ENCODE results near the gene SPDEF.

SPDEF gene

DNA sequence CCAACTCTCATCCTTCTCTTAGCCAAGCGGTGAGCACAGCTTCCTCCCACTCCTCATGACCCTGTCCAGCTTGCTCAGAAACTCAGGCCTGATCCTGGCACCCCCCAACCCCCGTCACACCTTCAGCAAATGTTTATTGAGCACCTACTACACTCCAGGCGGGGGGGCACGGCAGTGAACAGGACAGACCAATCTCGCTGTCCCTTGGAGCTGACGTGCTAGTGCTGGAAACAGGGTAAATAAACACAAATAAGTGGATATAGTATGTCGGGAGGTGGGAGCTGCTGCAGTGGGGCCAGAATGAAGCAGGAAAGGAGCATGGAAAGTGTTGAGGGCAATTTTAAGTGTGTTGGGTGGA lies 7.4 kb upstream of the SPDEF start:
- DNase-seq (ENCODE audit: low read depth) = no peak

DNA sequence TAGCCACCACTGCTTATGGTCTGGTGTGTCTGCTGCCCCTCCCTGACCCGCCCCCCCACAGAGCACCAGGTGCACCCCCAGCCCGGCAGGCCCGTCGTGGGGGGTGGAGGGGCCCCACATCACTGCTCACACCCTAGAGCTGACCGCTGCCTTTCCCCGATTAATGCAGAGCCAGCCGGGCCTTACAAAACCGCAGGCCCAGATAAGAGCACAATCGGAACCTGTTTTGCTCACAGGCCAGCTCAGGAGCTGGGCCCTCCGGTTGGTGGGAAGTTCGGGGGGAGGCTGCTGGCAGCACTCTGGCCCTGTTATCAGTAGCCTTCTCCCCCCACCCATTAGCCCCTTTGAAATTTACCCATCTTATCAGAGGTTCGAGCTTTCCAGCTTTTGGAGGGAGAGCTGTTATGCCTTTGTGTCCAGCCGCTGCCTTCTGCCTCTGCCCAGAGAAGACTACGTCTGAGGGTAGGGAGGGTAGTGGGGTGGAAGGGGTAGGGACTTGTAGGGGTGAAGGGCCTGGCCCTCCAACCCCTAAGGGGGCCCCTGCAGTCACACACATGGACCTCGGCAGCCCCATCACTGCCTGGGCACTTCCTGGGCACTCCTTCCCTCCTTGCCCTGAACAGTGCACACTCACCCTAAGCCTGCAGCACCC lies 6.9 kb upstream of the SPDEF start:
- DNase-seq (ENCODE audit: low read depth) = no peak

DNA sequence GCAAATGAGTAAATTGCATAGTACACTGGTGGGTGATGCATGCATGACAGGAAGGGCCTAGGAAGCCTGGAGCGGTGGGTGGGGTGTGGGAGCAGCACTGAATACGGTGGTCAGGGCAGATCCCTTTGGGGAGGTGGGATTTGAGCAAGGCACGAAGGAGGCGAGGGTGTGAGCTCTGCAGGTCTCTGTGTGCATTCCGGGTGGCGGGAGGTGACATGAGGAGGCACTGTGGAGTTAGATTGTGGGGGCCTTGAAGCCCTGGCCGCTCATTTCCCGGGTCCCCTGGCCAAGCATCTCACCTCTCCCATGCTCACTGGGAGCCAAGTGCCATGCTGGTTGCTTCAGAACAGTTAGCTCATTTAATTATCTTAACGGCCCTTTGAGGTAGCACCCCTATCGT lies 6.2 kb upstream of the SPDEF start:
- DNase-seq (ENCODE audit: low read depth) = no peak

DNA sequence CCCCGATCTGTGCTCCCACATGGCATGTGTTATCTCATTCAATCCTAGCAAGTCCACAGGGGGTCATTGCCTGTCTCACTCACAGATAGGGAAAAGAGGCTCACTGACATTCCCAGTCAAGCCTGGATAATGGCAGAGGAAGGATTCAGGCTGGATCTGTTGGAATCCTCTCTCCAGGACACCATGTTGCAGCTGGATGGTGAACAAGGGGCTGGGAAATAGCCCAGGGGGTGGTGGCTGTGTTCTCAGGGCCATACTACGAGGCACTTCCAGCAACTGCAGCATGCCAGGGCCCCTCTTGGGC lies 5.0 kb upstream of the SPDEF start:
- DNase-seq (ENCODE audit: low read depth) = no peak

DNA sequence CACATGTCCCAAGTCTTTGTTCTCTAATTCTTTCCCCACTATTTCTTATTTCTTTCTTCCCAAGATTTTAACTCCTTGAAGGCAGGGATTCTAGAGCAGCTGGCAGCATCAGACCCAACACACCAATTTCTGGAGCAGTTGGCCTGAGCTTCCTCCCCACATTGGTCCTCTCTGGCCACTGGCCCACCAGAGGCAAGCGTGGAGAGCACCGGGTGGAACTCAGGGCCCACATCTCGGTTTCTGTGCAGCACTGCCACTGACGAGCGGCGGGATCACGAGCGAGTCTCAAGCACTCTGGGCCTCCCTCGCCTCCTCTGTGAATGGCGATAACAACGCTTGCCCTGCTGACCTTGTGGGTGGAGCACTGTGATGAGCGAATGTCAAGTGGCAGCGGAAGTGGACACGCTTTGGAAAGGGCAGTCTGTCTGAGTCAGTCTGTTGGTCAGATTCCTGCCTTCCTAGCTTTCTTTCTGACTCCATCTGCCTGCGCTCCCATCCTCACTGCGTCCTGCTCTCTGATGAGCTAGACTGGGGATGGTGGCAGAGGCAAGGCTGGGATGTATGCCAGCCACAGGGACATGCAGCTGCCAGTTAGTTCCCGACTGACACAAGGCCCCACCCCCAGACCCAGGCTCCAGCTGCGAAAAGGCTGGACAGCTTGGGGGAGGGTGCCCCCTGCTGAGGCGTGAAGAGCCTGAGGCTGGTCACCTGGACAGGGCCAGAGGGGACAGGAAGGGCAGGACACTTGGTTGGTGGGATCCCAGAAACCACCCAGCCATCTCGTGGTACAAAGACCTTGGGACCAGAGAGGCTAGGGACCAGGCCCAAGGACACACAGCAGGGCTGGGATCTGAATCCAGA lies 4.5 kb upstream of the SPDEF start:
- no peak for DNase-seq (ENCODE audit: low read depth)

DNA sequence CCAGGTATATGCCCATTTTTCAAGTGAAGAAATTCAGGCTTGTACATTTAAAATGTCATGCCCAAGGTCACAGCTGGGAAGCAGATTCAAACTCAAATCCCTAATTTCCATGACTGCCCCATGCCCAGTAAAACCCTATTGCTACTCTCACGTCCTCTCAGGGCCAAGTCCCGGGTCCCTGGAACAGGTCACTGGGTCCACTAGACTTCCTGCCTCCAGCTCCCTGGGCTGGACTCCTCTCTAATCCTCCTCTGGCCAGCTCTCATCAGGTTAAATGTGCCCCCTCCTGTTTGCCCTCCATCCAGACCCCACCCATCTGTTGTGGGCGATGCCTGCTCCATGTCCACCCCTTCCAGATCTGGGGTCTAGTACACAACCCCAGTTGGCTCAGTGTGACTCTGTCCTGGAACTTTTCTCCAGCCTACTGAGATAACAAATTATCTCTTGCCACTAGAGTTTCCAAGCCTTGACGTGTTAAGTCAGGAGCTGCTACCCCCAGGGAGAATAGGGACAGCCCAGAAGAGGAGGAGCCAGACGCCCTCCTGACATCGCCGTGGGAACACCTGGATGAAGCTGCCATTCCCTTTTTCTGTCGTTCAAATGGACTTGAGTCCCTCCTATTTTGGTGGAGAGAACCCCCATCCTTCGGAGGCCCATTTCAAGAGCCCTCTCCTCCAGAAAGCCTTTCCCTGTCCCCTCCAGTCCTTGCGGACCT lies 3.7 kb upstream of the SPDEF start:
- DNase-seq (ENCODE audit: low read depth) = no peak

DNA sequence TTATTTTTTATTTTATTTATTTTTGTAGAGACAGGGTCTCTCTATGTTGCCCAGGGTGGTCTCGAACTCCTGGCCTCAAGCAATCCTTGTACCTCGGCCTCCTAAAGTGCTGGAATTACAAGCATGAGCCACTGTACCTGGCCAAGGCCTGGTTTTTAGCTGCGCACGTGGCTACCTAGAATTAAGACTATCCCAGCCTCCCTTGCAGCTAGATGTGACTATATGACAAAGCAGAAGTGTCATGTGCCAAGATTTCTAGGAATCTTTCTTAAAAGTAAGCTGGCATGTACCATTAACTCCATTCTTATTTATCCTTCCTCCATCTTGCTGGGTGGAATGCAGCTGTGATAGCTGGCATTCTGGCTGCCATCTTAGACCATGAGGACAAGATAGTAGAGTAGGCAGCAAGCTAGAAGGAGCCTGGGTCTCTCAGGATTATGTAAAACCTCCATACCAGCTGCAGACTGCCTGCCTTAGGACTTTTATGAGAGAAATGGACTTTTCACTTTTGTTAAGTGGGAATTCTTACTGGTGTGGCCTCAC lies 2.1 kb upstream of the SPDEF start:
- no peak for DNase-seq (ENCODE audit: low read depth)

DNA sequence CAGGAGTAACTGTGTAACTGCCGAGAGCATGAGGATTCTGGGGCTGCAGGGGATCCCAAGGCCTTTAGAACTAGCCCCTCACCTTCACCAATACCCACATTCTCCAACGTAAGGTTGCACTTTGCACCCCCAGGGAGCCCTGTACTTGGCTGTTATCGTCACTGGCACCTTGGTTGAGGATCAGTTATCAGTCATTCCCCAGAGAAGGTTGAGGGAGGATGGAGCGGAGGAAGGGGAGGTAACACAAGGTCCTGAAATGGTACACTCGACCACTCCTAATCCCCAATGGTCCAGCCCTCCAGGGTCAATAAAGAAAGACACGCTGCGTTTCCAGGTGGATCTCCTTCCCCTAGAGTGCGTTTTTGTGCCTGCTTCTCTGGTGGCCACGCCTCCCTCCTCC lies 1.1 kb upstream of the SPDEF start:
- DNase-seq (ENCODE audit: low read depth) = no peak

DNA sequence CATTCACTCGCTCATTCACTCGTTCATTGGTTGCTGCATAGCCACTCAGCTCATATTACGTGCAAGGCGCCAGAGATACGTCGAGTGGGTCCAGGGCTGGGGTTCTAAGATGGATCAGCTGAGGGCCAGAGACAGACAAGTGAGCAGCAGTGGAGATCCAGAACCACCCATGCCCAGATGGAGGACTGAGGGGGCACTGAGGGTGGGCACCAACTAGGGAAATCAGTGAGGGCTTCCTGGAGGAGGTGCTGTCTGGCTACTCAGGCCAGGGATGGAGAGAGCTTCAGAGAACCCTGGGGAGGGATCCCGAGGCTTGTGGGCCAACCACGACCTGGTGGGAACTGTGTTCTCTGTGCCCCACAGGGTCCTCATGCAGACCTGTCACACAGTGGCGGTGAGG lies 364 bp upstream of the SPDEF start:
- no peak for DNase-seq (ENCODE audit: low read depth)

DNA sequence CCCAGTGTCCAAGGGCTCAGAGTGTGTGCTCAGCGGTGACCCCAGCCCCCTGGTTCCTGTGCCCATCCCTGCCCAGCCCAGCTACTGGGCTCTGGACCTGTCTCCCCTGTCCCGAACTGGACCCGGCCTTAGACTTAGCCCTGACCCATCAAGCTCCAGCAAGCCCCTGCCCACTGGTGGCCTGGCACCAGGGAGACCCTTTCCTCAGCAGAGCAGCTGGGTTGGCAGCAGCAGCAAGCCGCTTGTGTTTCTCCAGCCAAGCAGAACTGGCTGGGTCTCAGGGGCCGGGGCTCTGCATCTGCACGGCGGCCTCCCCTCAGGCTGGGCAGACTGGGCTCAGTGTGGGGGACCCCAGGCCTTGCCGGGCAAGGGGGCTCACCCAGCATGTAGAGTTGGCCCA lies 801 bp downstream of the SPDEF start:
- no peak for DNase-seq (ENCODE audit: low read depth)

DNA sequence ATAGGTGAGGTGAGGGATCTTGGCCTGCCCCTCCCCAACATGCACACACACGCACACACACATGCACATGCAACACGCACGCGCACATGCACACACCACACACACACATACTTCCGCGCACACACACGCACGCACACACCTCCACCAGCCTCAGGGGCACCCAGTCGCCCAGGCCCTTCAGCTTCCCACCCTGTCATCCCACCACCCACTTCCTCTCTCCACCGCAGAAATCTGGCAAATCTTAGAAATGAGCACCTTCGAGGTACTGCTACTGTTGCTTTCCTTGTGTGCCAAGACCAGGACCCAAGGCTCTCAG lies 1.2 kb downstream of the SPDEF start:
- no peak for DNase-seq (ENCODE audit: low read depth)

DNA sequence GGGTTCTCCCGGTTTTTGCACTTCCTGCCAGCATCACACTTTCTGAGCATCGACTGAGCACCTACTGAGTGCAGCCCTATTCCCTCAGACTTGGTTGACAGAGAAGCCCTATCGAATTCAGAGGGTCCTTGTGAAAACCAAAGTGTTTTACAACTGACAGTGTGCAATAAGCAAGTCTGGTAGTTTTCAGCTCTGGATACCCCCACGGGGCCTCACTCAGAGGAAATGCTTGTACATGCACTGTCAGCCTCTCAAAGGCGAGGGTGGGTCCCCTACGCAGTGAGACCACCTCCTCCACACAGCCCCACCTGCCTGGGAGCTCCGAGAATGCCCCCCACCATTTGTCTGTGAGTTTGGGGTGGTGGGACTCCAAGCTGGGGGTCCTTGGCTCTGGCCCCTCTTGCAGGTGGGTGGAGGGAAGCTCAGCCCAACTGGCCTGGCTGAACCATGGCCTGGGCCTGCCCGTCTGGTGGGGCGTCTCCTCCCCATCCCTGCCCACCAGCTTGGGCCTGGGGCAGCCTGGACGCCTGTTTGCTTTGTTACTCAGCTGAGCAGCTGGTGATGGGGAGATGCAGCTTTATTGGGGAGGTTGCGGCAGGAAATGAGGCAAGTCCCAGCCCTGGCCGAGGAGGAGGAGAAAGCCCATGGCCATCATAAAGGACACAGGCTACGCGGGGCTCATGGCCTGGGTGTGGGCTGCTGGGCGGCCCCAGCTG lies 1.7 kb downstream of the SPDEF start:
- no peak for DNase-seq (ENCODE audit: low read depth)

DNA sequence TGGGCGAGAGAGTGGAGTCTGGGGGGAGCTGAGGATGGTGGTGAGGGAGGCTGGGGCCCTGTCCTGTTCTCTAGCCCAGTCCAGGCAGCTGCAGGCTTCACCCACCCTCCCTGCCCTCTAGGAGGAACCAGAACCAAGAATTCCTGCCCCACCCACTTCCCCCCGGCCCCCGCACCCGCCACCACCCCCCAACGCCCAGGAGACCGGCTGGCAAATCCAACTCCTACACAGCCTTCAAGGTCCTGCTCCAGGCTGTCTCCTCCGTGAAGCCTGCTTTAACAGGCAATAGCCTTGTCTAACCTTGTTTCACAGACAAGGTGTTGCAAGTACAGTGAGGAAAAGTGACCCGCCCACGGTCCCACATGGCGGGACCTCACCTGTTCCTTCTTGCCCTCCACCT lies 2.4 kb downstream of the SPDEF start:
- DNase-seq (ENCODE audit: low read depth) = no peak

DNA sequence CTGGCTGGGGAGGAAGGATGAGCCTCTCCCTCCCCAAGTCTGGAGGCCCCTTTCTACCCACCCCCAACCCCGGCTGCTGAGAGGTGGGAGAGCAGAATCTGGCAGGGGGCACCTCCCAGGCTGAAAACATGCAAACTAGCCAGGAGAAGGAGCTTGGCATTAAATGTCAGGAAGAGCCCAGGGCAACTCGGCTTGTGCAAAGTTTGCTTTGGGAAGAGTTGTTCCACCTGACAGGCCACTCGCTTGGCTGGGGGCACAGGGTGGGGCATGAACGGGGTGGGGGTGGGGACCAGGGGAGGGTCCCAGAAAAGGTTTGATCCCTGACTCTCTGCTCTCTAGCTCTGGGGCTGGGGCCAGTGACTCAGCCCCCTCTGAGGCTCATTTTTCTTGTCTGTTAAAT lies 3.0 kb downstream of the SPDEF start:
- no peak for DNase-seq (ENCODE audit: low read depth)

DNA sequence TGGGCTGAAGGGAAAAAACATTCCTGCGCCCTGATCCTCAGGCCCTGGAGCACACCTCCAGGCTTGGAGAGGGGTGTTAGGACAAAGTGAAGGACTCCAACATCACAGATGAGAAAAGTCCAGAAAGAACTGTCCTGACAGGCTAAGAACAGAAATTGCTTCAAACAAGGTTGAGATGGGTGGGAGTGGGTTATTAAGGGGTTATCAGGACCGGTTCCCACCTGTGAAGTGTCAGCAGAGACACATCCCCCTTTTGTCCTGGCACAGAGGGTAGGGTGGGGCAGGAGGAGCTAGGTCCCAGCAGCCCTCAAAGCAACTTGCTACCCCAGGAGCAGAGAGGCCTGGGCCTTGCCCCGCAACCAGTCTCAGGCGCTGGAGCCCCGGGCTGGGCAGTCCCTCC lies 3.5 kb downstream of the SPDEF start:
- DNase-seq (ENCODE audit: low read depth) = no peak

DNA sequence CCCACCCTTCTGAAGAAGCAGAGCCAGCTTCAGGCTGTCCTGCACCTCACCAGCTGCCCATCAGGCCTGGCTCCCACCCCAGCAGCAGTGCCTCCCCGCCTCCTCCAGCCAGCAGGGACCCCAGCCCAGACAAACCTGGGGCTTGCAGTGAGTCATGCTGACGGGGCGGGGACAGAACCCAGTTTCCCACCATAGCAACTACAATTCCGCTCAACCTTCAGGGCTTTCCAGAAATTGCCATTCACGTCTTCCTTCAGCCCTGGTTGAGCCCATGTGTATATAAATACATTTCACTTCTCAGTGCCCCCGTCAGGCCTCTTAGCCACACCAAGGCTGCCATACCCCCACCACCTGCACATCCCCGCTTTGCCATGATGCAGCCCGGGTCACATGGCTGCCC lies 4.4 kb downstream of the SPDEF start:
- DNase-seq (ENCODE audit: low read depth) = no peak

DNA sequence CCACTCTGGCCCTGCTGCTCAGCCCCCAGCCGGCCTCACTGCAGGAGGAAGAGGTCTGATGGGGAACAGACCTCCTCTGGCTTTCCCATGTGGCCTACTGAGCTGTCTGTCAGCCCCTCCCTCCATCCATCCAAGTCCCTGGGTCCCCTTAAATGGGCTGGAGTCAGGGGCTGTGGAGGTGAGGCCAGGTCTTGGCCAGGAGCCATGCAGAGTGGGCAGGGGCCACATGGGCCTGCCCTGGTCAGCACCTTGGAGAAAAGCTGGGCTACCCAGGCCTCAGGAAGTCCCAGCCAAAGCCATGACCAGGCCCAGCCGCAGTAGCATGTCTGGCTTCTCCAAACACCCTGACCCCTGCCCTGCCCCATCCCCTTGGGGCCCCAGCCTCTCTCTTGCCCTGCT lies 6.3 kb downstream of the SPDEF start:
- no peak for DNase-seq (ENCODE audit: low read depth)

DNA sequence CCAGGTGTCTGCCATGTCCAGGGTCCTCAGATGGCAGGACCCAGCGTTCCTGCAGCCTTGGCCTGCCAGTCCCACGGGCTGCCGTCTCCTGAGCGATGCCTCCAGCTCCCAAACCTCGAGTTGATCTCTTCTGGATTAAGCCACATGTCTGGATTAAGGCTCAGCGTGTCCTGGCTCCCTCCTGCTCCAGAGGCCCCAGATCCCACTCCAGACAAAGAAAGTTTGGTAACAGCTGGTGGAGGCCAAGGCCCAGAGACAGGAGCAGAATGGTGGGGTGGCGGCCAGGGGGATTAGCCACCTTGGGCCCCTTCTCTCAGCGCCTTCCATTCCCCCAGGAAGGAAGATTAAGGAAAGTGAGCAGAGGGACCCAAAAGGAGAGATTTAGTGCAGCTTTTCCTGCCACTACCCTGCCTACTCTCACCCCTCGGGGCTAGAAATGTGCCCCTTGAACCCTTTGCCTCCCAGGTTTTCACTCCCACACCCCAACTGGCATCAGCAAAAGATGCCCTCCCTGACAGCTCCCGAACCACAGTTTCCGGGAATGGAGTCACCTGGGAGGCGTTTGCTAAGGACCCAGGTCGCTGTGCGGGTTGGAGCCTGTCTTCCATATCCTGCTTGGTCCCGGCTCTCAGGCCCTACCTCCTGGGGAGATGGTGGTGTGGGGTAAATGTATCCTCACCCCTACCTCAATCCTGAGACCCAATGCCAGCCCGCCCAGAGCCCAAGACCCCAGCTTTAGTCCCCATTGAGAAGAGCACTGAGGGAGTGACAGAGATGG lies 6.9 kb downstream of the SPDEF start:
- no peak for DNase-seq (ENCODE audit: low read depth)

DNA sequence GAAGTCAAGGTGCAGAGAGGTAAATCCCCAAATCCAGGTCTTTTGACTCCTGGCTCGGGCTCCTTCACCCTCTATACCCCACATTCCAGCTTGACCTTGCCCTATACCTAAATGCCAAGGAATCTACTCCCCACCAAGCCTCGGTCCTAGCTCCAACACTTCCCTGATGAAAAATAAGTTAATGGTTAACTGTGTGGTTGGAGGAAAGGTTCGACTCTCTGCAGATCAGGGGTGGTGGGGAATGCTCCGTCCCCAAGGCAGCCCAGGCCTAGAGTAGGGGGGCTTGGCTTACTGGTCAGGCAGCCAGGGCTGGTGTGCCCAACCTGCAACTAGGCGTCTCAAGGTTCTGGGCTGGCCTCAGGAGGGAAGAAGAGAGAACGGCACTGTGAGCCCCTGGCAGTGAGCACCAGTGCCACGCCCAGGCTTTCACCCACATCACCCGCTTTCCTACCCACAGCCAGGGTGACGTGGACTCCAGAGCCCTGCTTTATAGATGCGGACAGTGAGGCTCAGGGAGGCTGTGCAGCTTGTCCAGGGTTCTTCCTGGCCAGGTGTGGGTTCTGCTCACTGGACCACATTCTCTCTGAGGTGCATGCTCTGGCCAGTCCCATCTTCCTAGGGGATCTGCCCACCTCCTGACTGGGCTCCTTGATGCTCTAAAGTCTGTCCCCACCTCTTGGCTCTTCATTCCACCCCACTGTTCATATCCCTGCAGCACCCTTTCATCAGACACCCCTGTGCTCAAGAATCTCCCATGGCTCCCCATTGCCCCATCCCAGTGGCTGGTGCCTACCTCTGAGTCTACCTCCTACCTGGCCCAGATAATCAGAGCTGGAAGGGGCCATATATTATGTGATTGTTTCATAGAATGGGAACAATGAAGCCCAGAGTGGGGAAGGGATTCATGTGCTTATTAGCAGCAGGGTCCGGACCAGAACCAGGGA lies 8.2 kb downstream of the SPDEF start:
- no peak for DNase-seq (ENCODE audit: low read depth)

DNA sequence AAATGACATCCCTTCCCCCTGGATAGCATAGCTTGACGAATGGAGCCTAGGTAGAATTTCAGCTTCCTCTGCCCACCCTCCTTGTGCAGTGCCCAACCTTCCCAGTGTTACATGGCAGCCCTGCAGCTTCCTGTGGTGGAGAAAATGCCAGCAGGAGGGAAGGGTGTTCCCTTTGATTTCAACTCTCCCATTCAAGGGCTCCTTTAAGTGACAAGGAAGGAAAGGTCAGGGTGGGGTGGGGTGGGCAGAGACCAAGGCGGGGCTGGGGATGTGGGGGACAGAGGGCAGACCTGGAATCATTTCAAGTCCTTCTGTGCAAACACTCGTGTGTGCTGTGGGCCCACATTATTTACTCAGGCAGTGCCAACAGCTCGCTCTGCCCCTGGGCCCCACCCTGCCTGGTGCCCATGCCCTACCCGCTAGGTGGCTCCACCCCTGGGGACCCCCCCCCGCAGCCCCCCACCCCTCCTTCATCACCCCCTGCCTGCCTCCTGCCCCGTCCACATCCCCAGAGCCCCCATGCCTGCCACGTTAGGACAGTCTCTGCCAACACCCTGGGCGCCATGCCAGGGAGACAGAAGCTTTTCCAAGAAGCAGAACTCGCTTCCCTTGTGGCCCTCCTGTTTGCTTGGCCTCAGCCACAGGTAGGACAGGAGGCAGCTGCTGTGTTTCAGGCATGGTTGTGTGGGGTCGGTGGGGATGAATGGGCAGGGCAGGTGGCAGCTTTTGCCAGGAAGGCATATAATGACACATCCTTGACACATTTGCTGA lies 9.4 kb downstream of the SPDEF start:
- DNase-seq (ENCODE audit: low read depth) = no peak
